ENCODE measurements around the gene SPINK4. TPM values are rescaled to one million over a fixed set of nuclear protein-coding genes. Genes with fewer than 3 reads are reported as not detected.
A peak's percentile ranks its signal among the peaks of the same experiment; 100 is the strongest.

Gene SPINK4
- total and polyA plus RNA-seq, 10 donors, result 0.67 TPM; not detected in 9

DNA sequence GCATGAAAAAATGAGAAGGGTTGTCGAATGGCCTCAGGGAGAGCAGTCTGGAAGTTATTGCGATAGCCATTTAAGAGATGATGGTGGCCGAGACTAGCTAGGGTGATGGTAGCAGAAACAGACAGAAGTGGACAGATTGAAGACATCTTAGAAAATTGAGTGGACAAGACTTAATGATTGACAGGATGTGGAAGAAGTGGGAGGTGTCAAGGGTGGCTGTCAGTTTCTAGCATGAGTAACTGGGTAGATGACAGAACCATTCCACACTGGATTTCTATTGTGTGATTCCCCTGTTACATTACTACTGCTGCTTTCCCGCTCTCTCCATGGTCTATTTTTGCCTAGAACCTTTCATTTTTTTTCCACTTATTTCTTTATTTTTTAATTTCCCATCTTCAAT, 37.5 kb downstream of the SPINK4 start:
- TF ChIP-seq, protein P1, sequence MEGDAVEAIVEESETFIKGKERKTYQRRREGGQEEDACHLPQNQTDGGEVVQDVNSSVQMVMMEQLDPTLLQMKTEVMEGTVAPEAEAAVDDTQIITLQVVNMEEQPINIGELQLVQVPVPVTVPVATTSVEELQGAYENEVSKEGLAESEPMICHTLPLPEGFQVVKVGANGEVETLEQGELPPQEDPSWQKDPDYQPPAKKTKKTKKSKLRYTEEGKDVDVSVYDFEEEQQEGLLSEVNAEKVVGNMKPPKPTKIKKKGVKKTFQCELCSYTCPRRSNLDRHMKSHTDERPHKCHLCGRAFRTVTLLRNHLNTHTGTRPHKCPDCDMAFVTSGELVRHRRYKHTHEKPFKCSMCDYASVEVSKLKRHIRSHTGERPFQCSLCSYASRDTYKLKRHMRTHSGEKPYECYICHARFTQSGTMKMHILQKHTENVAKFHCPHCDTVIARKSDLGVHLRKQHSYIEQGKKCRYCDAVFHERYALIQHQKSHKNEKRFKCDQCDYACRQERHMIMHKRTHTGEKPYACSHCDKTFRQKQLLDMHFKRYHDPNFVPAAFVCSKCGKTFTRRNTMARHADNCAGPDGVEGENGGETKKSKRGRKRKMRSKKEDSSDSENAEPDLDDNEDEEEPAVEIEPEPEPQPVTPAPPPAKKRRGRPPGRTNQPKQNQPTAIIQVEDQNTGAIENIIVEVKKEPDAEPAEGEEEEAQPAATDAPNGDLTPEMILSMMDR (IDR thresholded peaks at IDR 0.05 in 8 of 11, conservative IDR thresholded peaks at IDR 0.05 in 3 of 11), result no peak
- no peak for TF ChIP-seq POLR2AphosphoS5 (IDR thresholded peaks at IDR 0.05)
- no peak for TF ChIP-seq POLR2A (IDR thresholded peaks at IDR 0.05)
- no peak for DNase-seq
- Histone ChIP-seq H3K4me1 (no peaks in the 10 kb centered on the region), H3K36me3 (peaks cover 6 to 100% (median 94%) of the 10 kb centered on the region in 6 donors), H3K4me3 (no peak overlapping the region), H3K27me3 (replicated peaks in 1 of 7) (no peaks in the 10 kb centered on the region), H3K27ac (no peak overlapping the region), H3K9me3 (no peaks in the 10 kb centered on the region)
- intact Hi-C loops (cut with DNase I; ENCODE audit: low total_unique reads), result no loop called here
- WGBS, 5 donors, result 95 to 97% (median 96%) methylated on average over 4 of the region's 4 CpGs

- 47 to 76% (median 57%) methylated on average over 5 of the region's 5 CpGs for WGBS, 5 donors
- intact Hi-C loops (cut with DNase I; ENCODE audit: low total_unique reads), result loop anchor here (10.0 kb wide), 1 partner anchor 179 kb away; no protein-coding TSS in a partner anchor
- TF ChIP-seq POLR2A (IDR thresholded peaks at IDR 0.05) (no peak), POLR2AphosphoS5 (IDR thresholded peaks at IDR 0.05) (no peak)
- TF ChIP-seq, protein P1 (IDR thresholded peaks at IDR 0.05 in 8 of 11, conservative IDR thresholded peaks at IDR 0.05 in 3 of 11), result no peak
- H3K27me3 ChIP-seq (replicated peaks in 1 of 7), result no peaks in the 10 kb centered on the region
- H3K27ac ChIP-seq, result no peak overlapping the region
- DNase-seq, result no peak
- H3K4me3 ChIP-seq, result no peak overlapping the region
- no peaks in the 10 kb centered on the region for H3K9me3 ChIP-seq
- peaks cover 3 to 39% (median 19%) of the 10 kb centered on the region in 6 donors for H3K4me1 ChIP-seq
- peaks cover 0 to 48% (median 25%) of the 10 kb centered on the region in 6 donors for H3K36me3 ChIP-seq
Measured at GRCh38 chr9:33285502-33285901, 45.5 kb downstream of the SPINK4 start.

- H3K4me3 ChIP-seq, result no peak overlapping the region
- TF ChIP-seq POLR2A (IDR thresholded peaks at IDR 0.05) (no peak), POLR2AphosphoS5 (IDR thresholded peaks at IDR 0.05) (peak in 1 of 3 donors; percentile 41)
- TF ChIP-seq, protein P1 (IDR thresholded peaks at IDR 0.05 in 8 of 11, conservative IDR thresholded peaks at IDR 0.05 in 3 of 11), result peak; percentile 29 to 71 (median 68)
- peak overlapping the region in 4 of 8 donors; percentile 29 to 54 (median 42) for H3K27ac ChIP-seq
- H3K4me1 ChIP-seq, result peaks cover 13 to 55% (median 32%) of the 10 kb centered on the region in 6 donors
- no peak for DNase-seq
- WGBS, 5 donors, result 47 to 61% (median 55%) methylated on average over 4 of the region's 4 CpGs
- peaks cover 0 to 36% (median 10%) of the 10 kb centered on the region in 6 donors for H3K36me3 ChIP-seq
- no peaks in the 10 kb centered on the region for H3K9me3 ChIP-seq
- intact Hi-C loops (cut with DNase I; ENCODE audit: low total_unique reads), result loop anchor here (10.0 kb wide), 1 partner anchor 178 kb away; no protein-coding TSS in a partner anchor
- H3K27me3 ChIP-seq (replicated peaks in 1 of 7), result no peaks in the 10 kb centered on the region
Measured at GRCh38 chr9:33287087-33287490, 47.1 kb downstream of the SPINK4 start.

DNA sequence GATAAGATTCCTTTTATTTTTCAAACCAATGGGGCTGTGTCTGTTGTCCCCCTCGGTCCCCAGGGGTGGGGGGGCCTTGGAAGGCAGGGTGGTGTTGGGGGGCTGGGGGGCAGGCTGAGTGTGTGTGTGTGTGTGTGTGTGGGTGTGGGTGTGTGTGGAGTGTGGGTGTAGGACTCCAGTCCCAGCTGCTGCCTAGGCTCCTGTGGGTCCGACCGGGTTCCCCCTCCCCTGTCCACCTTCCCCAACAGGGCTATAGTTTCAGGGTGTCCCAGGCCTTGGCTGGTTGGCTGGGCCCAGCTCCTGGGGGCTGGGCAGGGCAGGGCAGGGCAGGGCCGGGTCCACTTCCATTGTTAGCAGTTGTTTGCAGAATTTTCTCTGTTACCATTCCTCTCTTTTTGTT, 48.3 kb downstream of the SPINK4 start:
- Histone ChIP-seq H3K4me3 (no peak overlapping the region), H3K27ac (peak overlapping the region in 5 of 8 donors; percentile 96 to 99 (median 98)), H3K9me3 (no peaks in the 10 kb centered on the region), H3K36me3 (peaks cover 0 to 35% (median 3%) of the 10 kb centered on the region in 6 donors), H3K4me1 (peaks cover 14 to 66% (median 43%) of the 10 kb centered on the region in 6 donors), H3K27me3 (replicated peaks in 1 of 7) (no peaks in the 10 kb centered on the region)
- intact Hi-C loops (cut with DNase I; ENCODE audit: low total_unique reads), result loop anchor here (10.0 kb wide), 1 partner anchor 177 kb away; no protein-coding TSS in a partner anchor
- DNase-seq, result peak; percentile 77
- TF ChIP-seq POLR2A (IDR thresholded peaks at IDR 0.05) (no peak), POLR2AphosphoS5 (IDR thresholded peaks at IDR 0.05) (no peak)
- TF ChIP-seq, protein P1 (IDR thresholded peaks at IDR 0.05 in 8 of 11, conservative IDR thresholded peaks at IDR 0.05 in 3 of 11), result no peak
- WGBS, 5 donors, result 60 to 84% (median 75%) methylated on average over 3 to 4 of the region's 4 CpGs
